ENCODE measurements around the gene MYOF.

MYOF gene

GRCh38 chr10:93417266-93417665 is 64.9 kb downstream of the MYOF start:
- no peak for DNase-seq (ENCODE audit: low spot score)
- H3K36me3 Mint-ChIP-seq (ENCODE audit: low read depth): peaks cover 2% of the 10 kb centered on the region
- no peaks in the 10 kb centered on the region for H3K27me3 Mint-ChIP-seq (ENCODE audit: low read depth)
- H3K4me3 Mint-ChIP-seq: no peak overlapping the region
- H3K4me1 Mint-ChIP-seq (ENCODE audit: low read depth): peaks cover 20% of the 10 kb centered on the region
- H3K9me3 Mint-ChIP-seq: no peaks in the 10 kb centered on the region
- no peak overlapping the region for H3K27ac Mint-ChIP-seq

GRCh38 chr10:93416824-93417223 is 65.3 kb downstream of the MYOF start:
- Mint-ChIP-seq H3K27me3 (ENCODE audit: low read depth) (no peaks in the 10 kb centered on the region), H3K4me3 (no peak overlapping the region), H3K36me3 (ENCODE audit: low read depth) (peaks cover 2% of the 10 kb centered on the region), H3K4me1 (ENCODE audit: low read depth) (peaks cover 22% of the 10 kb centered on the region), H3K9me3 (no peaks in the 10 kb centered on the region), H3K27ac (no peak overlapping the region)
- no peak for DNase-seq (ENCODE audit: low spot score)

GRCh38 chr10:93415693-93416092 is 66.4 kb downstream of the MYOF start:
- Mint-ChIP-seq H3K9me3 (no peaks in the 10 kb centered on the region), H3K4me1 (ENCODE audit: low read depth) (peaks cover 25% of the 10 kb centered on the region), H3K4me3 (no peak overlapping the region), H3K27me3 (ENCODE audit: low read depth) (no peaks in the 10 kb centered on the region), H3K36me3 (ENCODE audit: low read depth) (peaks cover 2% of the 10 kb centered on the region), H3K27ac (no peak overlapping the region)
- DNase-seq (ENCODE audit: low spot score): no peak

DNA sequence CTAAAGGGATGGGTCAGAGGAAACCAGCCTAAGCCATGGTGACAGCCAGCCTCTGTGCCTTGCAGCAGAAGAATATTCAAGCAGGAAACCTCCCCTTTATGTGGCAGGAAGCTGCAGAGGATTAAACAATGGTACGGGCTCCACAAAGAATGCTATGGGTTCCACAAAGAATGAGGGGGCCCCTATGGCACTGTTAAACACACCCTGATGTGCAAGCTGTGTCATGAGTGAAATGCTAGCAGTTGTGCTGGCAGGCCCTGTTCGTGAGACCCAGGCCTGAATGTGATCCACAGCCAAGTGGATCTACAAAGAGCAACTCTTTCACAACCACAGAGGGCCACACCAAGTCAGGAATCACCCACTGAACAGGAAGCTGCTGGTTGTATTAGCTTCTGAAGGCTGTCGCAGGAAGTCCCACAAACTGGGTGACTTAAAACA is 68.9 kb downstream of the MYOF start:
- Mint-ChIP-seq H3K4me1 (ENCODE audit: low read depth) (peaks cover 30% of the 10 kb centered on the region), H3K27ac (peak overlapping the region; percentile 87), H3K27me3 (ENCODE audit: low read depth) (no peaks in the 10 kb centered on the region), H3K36me3 (ENCODE audit: low read depth) (peaks cover 2% of the 10 kb centered on the region), H3K9me3 (no peaks in the 10 kb centered on the region), H3K4me3 (peak overlapping the region; percentile 27)
- peak; percentile 16 for DNase-seq (ENCODE audit: low spot score)

GRCh38 chr10:93412801-93413200 is 69.3 kb downstream of the MYOF start:
- Mint-ChIP-seq H3K9me3 (no peaks in the 10 kb centered on the region), H3K4me3 (peak overlapping the region; percentile 27), H3K27me3 (ENCODE audit: low read depth) (no peaks in the 10 kb centered on the region), H3K27ac (peak overlapping the region; percentile 87), H3K36me3 (ENCODE audit: low read depth) (peaks cover 2% of the 10 kb centered on the region), H3K4me1 (ENCODE audit: low read depth) (peaks cover 30% of the 10 kb centered on the region)
- DNase-seq (ENCODE audit: low spot score): no peak

- Mint-ChIP-seq H3K9me3 (no peaks in the 10 kb centered on the region), H3K27me3 (ENCODE audit: low read depth) (no peaks in the 10 kb centered on the region), H3K36me3 (ENCODE audit: low read depth) (peaks cover 2% of the 10 kb centered on the region), H3K27ac (no peak overlapping the region), H3K4me1 (ENCODE audit: low read depth) (peaks cover 29% of the 10 kb centered on the region), H3K4me3 (no peak overlapping the region)
- DNase-seq (ENCODE audit: low spot score): no peak
These were observed 71.3 kb downstream of the MYOF start for GRCh38 chr10:93410697-93411348.

- no peaks in the 10 kb centered on the region for H3K27me3 Mint-ChIP-seq (ENCODE audit: low read depth)
- H3K4me1 Mint-ChIP-seq (ENCODE audit: low read depth): peaks cover 23% of the 10 kb centered on the region
- no peaks in the 10 kb centered on the region for H3K9me3 Mint-ChIP-seq
These were observed 73.4 kb downstream of the MYOF start for GRCh38 chr10:93408783-93409182.

DNA sequence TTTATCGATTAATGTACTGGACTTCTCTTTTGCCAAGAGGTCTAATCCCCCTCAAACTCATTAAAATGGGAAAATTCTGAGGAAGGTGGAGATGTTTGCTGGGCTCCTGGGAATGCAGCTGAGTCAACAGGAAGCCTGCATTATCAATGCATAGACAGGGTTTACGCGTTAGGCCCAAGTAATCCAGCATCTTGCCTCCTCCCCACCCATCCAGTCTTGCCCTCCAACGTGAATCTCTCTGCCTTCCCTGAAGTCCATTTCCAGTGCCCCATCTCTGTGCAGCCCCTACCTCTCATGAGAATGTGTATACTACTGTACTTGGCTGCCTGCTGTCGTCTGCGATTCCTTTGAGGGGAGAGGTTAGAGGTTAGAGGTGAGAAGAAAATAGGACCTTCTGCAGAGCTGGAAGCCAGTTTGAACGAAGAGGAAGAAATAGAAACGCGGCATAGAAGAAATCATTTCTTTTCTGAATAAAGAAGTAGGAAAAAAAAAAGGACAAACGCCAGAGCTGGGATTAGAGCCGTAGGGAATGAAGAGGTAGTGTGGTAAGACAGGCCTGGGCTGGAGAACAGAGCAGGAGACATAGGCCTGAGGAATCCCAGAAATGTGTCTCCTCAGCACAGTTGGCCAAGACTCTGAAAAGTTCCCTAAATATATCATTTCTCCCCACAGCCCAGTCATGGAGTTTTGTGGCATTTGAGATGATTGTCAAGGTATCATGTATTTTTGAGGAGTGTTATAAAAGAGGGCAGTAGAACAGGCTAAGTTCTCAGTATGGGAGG is 75.6 kb downstream of the MYOF start:
- H3K27ac Mint-ChIP-seq: no peak overlapping the region

More at GRCh38 chr10:93408783-93409182, 73.4 kb downstream of the MYOF start:
- no peak for DNase-seq (ENCODE audit: low spot score)
- no peak overlapping the region for H3K27ac Mint-ChIP-seq
- no peaks in the 10 kb centered on the region for H3K36me3 Mint-ChIP-seq (ENCODE audit: low read depth)
- H3K4me3 Mint-ChIP-seq: no peak overlapping the region

DNA sequence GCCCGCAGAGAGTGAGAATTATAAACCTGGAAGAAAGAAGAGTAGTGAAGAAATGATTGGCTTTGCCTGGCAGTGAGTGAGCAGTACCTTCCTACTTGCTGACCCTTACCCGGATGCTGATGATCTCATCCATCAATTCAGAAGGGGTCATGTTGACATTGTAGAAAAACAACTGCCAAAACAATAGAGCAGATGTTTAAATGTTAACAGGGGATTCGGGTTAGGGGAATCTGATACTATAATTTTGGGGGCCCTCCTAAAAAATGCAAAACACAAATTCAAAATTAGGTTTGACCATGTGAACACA is 78.1 kb downstream of the MYOF start:
- H3K4me3 Mint-ChIP-seq: no peak overlapping the region
- H3K36me3 Mint-ChIP-seq (ENCODE audit: low read depth): no peaks in the 10 kb centered on the region
- H3K9me3 Mint-ChIP-seq: no peaks in the 10 kb centered on the region
- no peaks in the 10 kb centered on the region for H3K27me3 Mint-ChIP-seq (ENCODE audit: low read depth)
- DNase-seq (ENCODE audit: low spot score): no peak
- no peaks in the 10 kb centered on the region for H3K4me1 Mint-ChIP-seq (ENCODE audit: low read depth)
- H3K27ac Mint-ChIP-seq: no peak overlapping the region

More for the DNA sequence above, 75.6 kb downstream of the MYOF start:
- Mint-ChIP-seq H3K9me3 (no peaks in the 10 kb centered on the region), H3K36me3 (ENCODE audit: low read depth) (no peaks in the 10 kb centered on the region), H3K4me3 (no peak overlapping the region), H3K27me3 (ENCODE audit: low read depth) (no peaks in the 10 kb centered on the region), H3K4me1 (ENCODE audit: low read depth) (peaks cover 6% of the 10 kb centered on the region)
- no peak for DNase-seq (ENCODE audit: low spot score)

DNA sequence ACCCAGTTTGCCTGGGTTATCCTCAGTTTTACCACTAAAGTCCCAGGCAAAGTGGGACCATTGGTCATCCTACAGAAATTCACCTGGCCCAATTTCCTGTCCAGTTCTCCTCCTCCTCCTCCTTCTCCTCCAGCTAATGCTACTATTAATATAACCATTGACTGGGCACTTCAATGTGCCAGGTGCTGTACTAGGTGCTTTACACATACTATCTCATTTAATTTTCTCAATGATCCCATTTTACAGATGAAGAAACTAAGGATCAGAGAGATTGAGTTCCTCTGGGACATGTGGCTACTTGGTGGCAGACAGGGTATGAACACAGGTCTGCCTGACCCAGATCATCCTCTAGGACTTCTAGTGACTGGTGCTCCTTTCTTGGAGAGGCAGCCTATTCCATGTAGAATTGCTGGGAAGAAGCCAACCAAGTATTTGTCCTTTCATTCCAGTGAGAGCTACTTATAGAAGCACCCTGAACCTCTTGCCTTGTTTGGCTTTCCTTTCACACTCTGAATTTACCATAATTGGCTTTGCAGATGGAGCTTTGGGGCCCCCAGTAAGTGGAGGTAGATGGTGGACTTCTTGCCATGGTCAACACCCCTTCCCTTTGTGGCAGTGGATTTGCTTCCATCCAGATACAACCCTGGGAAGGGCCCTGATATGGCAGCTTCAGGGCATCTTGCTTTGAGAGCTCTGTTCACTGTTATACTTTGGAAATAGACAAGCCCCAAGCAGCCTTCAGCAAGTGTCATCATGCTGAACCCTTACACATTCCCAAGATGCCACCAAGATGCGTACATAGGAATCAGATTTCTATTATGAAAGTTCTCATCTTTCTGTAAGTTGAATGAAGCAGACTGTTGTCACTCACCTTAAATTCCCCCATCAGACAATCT is 78.7 kb downstream of the MYOF start:
- H3K36me3 Mint-ChIP-seq (ENCODE audit: low read depth): no peaks in the 10 kb centered on the region
- no peaks in the 10 kb centered on the region for H3K9me3 Mint-ChIP-seq
- H3K4me3 Mint-ChIP-seq: no peak overlapping the region
- DNase-seq (ENCODE audit: low spot score): no peak
- H3K27me3 Mint-ChIP-seq (ENCODE audit: low read depth): no peaks in the 10 kb centered on the region
- H3K27ac Mint-ChIP-seq: no peak overlapping the region
- H3K4me1 Mint-ChIP-seq (ENCODE audit: low read depth): peaks cover 3% of the 10 kb centered on the region

GRCh38 chr10:93402192-93402591 is 79.9 kb downstream of the MYOF start:
- H3K27me3 Mint-ChIP-seq (ENCODE audit: low read depth): no peaks in the 10 kb centered on the region
- H3K4me1 Mint-ChIP-seq (ENCODE audit: low read depth): peaks cover 8% of the 10 kb centered on the region
- H3K27ac Mint-ChIP-seq: no peak overlapping the region
- no peaks in the 10 kb centered on the region for H3K9me3 Mint-ChIP-seq
- no peaks in the 10 kb centered on the region for H3K36me3 Mint-ChIP-seq (ENCODE audit: low read depth)
- DNase-seq (ENCODE audit: low spot score): no peak
- no peak overlapping the region for H3K4me3 Mint-ChIP-seq

DNA sequence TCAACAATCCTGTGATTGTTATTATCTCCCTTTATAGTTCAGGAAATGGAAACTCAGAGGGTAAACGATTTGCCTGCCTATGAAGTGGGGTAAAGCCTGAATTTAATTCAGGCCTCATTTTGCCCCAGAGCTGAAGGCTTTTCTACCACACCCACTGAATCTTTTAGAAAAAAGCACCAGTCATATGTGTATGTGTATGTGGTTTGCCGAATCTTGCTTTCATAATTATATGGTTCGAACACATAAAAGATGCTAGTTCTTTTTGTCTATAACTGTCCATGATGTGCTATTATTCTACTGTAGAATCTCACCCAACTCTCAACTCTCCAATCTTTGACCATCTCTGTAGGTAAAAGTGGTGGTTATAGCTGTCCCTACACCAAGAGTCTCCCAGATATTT is 83.6 kb downstream of the MYOF start:
- no peaks in the 10 kb centered on the region for H3K9me3 Mint-ChIP-seq

GRCh38 chr10:93397020-93397419 is 85.1 kb downstream of the MYOF start:
- no peaks in the 10 kb centered on the region for H3K36me3 Mint-ChIP-seq (ENCODE audit: low read depth)
- DNase-seq (ENCODE audit: low spot score): no peak
- H3K4me1 Mint-ChIP-seq (ENCODE audit: low read depth): peaks cover 8% of the 10 kb centered on the region
- H3K27me3 Mint-ChIP-seq (ENCODE audit: low read depth): no peaks in the 10 kb centered on the region
- H3K9me3 Mint-ChIP-seq: no peaks in the 10 kb centered on the region
- no peak overlapping the region for H3K27ac Mint-ChIP-seq
- H3K4me3 Mint-ChIP-seq: no peak overlapping the region

More for the DNA sequence above, 83.6 kb downstream of the MYOF start:
- Mint-ChIP-seq H3K4me3 (no peak overlapping the region), H3K27me3 (ENCODE audit: low read depth) (no peaks in the 10 kb centered on the region), H3K27ac (no peak overlapping the region), H3K36me3 (ENCODE audit: low read depth) (no peaks in the 10 kb centered on the region), H3K4me1 (ENCODE audit: low read depth) (peaks cover 8% of the 10 kb centered on the region)
- no peak for DNase-seq (ENCODE audit: low spot score)

DNA sequence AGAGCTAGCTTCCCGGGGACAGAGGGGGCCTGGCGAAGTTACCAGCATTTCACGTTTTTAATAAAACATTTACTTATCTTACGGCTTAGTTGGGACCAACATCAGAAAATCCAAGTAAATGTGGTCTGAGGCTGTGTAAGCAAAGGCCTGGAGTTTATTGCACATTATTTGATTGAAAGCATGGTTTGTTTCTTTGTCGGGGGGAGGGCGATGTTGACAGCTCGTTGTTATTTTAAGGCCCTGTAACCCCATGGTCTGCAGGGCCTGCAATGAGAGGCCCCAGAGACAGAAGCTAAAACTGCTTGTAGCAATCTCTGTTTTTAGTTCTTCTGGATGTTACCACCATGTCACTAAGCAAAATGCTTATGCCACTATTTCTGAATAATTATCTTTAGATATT is 88.9 kb downstream of the MYOF start:
- DNase-seq (ENCODE audit: low spot score): no peak
- Mint-ChIP-seq H3K4me3 (no peak overlapping the region), H3K9me3 (no peaks in the 10 kb centered on the region), H3K4me1 (ENCODE audit: low read depth) (peaks cover 4% of the 10 kb centered on the region), H3K36me3 (ENCODE audit: low read depth) (no peaks in the 10 kb centered on the region), H3K27me3 (ENCODE audit: low read depth) (no peaks in the 10 kb centered on the region), H3K27ac (no peak overlapping the region)

All from T-helper 2 cell treated with Interferon-gamma antibody and Interleukin-4, amounts not matched to agents 5 μg/mL and 100 μg/mL, for 36 hours (primary cell).